Embryonic facial prominence (tissue), 1 donor: Measurements from ENCODE around the gene LUC7L.
"Not testable (repeated sequence)": the region's sequence is repeated elsewhere in the genome, so short reads cannot be mapped to it uniquely, and the experiment has no call there.

Experiments used
- DNase-seq: peaks from one replicate; pipeline ENCODE4 v3.0.0-alpha.2; 2016; ENCODE audit errors: extremely low spot score

LUC7L gene

DNA sequence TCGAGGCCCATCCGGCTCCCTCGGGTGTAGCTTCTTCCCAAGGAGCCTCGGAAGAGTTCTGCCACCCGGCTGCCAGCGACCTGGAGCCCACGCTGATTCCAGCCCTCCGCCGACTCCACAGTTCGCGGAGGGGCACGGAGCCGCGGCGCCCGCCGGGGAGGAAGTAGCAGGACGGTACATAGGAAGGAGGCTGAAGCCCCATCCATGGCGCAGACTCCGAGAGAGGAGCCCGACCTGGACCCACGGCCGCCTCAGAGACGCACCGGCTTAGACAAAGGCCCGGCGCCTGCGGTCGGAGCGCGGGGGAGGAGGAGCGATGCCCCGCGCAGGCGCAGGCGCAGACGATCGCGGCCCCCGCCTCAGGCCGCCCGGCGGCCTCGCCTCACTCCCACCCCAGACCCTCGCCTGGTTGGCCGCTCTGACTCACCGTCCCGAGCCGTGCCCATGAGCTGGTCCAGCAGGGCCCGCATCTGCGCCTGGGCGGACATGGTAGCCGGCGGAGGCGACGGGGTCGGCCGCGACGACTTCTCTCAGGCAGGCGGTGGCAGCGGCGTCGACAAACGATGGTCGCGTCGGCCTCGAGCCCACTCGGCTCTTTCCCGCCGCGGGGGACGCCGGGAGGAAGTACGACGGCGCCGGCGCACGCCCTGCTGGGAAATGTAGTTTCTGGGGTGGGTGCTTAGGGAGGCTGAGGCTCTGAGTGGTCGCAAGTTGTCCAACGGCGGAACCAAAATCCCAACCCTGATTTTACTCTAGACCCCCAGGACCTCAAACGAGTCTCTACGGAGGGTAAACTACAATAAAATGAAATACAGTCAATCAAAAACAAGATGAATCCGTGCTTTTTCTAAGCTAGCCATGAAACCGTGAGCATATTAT is at the start of gene LUC7L:
TSS of gene LUC7L (minus strand) at position 598 of the 879 bp plus-strand sequence. CDS start at position 488, 110 bp downstream.
- DNase-seq: peak; percentile 67

GRCh38 chr16:278863-279366 is 49.7 kb upstream of the LUC7L start:
- no peak for DNase-seq

DNA sequence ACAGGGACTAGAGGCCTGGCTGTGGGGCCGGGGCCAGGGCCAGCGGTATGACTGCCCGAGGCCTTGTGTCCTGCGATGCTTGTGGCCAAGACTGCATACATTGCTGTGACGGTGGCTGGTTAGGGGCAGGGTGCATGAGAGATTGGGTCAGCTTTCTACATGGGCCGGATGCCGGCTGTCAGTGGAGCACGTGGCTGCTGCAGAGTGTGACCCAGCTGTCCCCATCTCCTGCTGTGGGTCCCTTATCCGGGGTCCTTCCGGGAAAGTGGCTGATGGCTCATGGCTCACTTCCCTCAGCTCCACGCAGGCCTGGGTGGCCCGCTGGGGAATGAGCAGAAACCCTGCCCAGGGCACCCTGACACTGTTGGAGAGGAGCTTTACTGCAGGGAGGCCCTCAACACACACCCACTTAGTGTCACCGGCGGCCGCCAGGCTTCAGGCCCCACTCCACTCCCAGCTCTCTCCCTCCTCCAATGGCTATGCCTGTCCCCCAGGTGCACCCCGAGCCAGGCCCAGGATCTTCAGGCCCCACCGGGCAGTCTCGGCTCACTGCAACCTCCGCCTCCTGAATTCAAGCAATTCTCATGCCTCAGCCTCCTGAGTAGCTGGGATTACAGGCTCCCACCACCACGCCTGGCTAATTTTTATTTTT is 47.3 kb upstream of the LUC7L start:
- no peak for DNase-seq

- DNase-seq: no peak
Measured at GRCh38 chr16:275786-276232, 46.6 kb upstream of the LUC7L start, which contains the start of gene RGS11. TSS of gene RGS11 (minus strand) at chr16:275944. CDS start at chr16:275911, 33 bp downstream.

DNA sequence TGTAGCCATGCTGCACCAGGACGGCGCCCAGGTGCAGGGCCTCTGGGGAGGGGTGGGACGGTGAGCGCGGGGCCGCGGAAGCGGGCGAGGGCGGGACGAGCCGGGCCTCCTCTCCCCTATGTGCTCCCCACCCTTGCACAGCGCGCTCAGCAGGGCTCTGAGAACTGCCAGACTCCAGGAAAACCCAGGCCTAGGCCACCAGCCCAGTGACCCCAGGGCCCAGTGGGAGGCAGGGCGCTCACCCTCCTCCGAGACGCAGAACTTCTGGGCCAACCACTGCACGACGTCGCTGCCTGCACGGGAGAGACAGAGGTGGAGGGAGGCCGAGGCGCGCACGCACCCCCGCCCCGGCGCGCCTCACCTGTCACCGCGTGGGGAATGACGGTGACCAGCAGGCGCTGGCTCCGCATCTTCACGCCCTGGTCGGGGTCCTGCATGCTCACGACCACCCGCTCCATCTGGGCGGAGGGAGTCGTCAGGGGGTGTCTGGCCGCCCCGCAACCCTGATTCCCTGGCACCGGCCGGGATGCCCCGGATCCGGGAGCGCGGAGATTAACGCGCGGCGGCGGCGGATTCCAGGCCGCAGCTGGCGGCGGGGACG is 45.9 kb upstream of the LUC7L start:
- DNase-seq: no peak

GRCh38 chr16:273547-274421 is 44.5 kb upstream of the LUC7L start:
- no peak for DNase-seq

DNA sequence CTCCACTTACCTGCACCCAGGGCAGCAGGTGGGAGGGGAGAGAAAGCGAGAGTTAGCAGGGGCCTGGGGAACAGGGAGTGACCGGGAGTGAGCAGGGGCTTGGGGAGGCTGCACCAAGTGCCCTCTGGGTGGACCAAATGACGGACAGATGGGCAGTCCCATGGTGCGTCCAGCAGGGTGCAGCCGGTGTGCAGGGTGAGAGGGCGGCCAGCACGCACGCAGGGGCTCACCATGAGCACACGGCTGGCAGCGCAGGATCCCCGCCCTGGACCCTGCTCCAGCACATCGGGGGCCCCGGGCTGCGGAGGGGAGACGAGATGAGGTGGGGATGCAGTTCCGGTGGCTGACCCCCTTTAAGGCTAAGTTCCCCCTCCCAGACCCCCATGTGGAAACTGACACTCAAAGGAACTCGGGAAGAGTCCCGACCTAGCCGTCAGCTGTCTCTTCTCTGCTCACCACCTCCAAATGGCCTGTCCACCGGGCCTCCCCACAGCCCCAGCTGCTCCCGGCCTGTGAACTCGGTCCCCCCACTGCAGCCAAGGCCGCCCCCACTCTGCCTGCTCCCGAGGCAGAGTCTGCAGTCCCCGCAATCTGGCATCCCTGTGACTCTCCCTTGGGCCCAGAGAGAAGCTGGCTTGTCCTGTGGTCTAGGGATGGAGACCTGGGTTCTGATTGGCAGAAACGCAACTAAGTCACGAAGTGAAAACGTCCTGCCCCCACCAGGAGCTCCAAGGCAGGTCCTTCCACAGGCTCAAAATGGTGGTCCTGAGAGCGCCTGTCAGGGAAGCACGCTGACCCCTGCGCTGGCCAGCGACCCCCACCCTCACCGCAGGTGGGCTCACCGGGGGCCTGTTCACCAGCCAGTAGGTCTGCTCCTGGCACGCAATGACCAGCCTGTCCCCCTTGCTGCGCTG is 43.6 kb upstream of the LUC7L start:
- no peak for DNase-seq

DNA sequence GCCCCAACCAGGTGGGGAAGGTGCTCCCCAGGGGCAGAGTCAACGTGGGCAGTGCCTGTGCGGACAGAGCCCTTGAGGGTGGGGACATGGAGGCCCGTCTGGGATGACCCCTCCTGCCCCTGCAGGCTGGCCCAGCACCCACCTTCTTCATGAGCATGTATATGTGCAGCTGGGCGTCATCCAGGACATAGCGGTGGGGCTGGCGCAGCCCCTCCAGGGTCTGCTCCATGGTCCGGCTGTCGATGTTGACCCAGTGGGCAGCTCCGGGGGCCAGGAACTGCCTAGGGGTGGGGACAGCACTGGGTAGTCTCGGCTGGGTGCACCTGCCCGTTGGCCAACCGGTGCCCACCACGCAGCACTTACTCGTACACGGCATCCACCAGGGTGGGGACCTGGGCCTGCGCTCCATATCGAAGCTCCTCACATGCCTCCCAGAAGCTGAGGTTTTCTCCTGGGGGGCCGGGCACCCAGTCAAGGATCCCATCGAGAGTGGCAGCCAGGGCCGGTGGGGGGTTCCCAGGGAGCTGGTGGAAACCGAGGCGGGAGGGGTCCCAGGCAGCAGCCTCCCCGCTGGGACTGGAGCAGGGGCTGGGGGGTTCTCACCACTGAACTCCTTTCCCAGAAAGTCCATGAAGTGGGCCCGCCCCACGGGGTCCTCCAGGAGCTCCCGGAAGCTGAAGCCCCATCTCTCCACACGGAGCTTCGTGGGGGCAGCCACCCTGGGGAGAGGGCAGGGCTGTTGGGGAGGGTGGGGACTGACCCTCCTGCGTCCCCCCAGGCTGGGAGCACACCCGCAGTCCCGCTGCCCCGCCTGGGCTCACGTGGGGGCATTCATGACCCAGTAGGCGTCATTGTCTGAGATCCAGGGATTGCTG is 41.4 kb upstream of the LUC7L start:
- no peak for DNase-seq

- no peak for DNase-seq
Measured at GRCh38 chr16:269061-269796, 40.0 kb upstream of the LUC7L start.

- no peak for DNase-seq
Measured at GRCh38 chr16:268141-269053, 39.1 kb upstream of the LUC7L start.

DNA sequence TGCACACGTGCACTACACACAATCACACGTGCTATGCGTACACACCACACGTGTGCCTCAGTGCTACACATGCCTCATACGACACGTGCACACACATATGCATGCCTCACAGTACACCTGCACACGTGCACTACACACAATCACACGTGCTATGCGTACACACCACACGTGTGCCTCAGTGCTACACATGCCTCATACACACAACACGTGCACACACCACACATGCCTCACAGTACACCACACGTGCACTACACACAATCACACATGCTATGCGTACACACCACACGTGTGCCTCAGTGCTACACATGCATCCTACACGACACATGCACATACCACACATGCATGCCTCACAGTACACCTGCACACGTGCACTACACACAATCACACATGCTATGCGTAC is 38.3 kb upstream of the LUC7L start:
- DNase-seq: not testable (repeated sequence)

GRCh38 chr16:266258-267164 is 37.3 kb upstream of the LUC7L start:
- DNase-seq: no peak

DNA sequence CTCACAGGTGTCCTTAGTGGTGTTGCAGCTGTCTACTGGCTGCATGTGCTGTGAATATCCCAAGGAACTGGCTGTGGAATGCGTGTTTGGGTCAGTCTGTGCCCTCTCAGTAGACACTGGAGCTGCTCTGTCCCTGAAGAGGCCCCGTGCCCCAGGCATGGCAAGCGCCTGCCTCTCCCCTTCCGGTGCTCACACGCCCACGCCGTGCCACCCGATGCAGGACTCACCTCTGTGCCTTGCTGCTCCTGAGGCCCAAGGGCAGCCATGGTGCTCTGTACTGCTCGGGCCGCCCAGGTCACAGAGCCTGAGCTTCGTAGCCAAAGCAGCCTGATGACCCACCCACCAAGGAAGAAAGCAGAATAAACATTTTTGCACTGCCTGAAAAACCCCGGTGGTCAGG is 36.5 kb upstream of the LUC7L start:
- DNase-seq: no peak

- DNase-seq: no peak
Measured at GRCh38 chr16:265002-265529, 35.8 kb upstream of the LUC7L start.

GRCh38 chr16:264440-264951 is 35.2 kb upstream of the LUC7L start:
- no peak for DNase-seq

GRCh38 chr16:263944-264343 is 34.7 kb upstream of the LUC7L start:
- no peak for DNase-seq
